GM19328 (cell line): ENCODE results near the gene LRRN2.

Experiments used
- ATAC-seq: cut with Tn5 transposase; IDR thresholded peaks from one replicate; pipeline ENCODE4 v1.9.1; 2021; ENCODE audit warnings: mild to moderate bottlenecking, moderate library complexity; ENCODE audit not compliant: unreplicated experiment

LRRN2 gene

GRCh38 chr1:204602871-204603542 is 82.5 kb downstream of the LRRN2 start:
- no peak for ATAC-seq

DNA sequence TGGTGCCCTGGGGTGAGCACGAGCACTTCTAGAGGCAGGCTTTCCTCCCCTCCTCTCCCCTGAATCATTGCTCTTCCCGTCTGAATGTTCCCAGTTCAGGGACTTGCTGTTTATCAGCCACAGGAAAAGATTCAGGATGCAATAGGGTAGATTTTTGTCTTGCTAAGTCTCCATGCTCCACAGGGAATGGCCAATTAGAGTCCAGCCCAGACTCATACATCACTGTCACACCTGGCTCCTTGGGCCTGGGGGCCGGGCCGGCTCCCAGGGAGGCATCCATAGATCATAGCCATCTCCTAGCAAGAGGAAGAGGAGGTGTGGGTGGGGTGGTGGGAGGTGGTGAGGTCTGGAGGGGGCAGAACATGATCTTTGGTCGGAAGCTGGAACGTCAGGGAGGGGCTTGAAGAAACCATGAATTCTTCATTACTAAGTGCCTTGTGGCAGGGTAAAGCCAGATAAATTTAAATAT is 83.4 kb downstream of the LRRN2 start:
- ATAC-seq: no peak

DNA sequence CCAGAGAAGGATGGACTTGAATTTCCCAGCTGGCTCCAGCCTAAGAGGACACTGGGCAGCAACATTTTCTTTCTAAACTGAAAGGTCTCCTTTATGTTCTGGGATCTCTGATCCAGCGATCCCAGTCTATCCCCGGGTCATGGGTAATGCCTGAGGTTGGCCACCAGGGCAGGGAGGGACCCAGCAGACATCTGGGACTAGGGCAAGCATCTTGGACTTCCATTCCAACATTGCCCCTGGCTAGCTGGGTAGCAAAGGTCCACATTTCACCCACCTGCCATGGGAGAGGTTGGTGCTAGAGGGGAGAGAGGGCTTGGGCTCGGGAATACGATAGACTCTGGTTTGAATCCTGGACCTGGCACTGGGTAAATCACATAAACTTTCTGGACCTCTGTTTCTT is 84.6 kb downstream of the LRRN2 start:
- no peak for ATAC-seq

DNA sequence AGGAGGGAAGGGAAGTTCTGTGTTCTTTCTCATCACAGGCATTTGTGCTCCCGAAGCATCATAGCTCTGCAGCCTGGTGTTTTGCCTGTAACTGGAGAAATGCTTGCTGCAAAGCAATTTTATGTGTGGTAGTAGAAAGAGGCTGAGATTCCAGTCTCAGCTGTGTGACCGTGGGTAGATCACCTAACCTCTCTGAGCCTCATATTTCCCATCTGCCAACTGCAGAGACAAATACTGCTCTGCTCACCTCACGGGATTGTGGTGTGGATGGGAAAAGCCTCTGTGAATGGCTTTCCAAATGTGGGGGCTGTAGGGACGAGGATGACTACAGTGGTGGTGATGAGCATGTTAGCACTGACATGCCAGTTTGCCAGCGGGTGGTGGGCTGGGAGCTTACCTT is 85.3 kb downstream of the LRRN2 start:
- no peak for ATAC-seq

- ATAC-seq: no peak
Observed at GRCh38 chr1:204599596-204599995, 85.9 kb downstream of the LRRN2 start.

DNA sequence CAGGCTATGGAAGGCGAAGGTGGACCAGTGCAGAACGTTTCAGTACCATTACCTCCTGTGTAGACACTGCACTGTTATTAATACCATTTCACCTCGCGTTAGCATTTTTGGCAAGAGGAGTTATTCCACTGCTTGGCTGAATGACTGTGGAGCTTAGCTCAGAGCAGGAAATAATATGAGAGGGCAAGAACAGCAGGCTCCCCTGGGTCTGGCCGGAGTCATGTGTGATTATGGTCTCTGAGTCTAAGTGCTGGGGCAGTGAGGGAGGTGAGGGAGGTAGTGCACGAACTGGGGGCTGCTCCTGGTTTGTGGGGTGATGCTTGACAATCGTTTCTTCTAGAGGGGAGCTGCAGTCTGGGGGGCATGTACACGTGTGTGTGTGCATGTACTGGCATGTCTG is 86.4 kb downstream of the LRRN2 start:
- no peak for ATAC-seq

- ATAC-seq: no peak
Observed at GRCh38 chr1:204598319-204598969, 87.1 kb downstream of the LRRN2 start.

- no peak for ATAC-seq
Observed at GRCh38 chr1:204592246-204592948, 93.1 kb downstream of the LRRN2 start.

GRCh38 chr1:204591473-204592090 is 94.0 kb downstream of the LRRN2 start:
- no peak for ATAC-seq

DNA sequence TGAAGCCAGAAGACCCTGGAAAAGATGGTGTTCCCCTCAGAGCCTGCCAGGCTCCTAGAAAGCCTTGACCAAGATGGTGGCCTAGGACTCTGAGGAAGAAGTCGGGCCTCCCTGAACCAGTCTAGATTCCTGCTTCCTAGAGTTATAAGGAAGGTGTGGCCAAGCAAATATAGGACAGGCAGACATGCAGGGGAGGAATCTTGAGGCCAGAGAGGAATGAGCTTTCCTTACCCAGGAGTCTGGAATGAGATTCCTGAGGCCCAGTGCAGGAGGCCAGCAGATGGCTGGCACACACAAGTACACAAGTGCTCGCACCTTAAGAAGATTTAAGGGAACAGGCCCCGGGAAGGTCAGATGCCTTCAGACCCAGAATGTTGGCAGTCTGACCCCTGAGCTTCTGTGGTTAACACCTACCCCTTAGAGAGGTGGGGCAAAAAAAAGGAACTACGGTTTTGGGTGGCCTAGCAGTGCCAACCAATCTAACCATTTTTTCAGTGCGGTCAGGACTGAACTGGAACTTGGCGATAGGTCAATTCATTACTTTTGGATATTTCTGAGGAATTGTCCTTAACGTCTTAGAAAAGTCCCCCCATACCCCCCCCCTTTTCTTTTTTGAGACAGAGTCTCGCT is 96.0 kb downstream of the LRRN2 start:
- no peak for ATAC-seq

GRCh38 chr1:204588826-204589225 is 96.7 kb downstream of the LRRN2 start:
- no peak for ATAC-seq

DNA sequence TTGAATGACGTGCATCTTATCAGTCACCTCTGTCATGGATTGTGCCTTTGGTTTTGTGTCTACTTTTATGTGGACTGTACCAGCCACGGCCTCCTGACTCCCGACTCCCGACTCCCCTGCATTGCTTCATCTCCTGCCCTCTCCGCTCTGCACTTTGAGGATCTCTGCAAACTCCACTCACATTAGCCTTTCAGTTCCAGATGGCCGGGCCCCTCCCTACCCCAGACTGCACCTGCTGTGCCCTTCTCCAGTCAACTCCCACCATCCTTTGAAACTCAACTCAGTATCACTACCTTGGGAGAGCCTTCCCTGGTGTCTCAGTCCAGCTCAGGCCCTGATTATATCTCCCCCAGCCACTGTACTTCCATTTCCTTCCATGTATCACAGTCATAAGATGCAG is 97.9 kb downstream of the LRRN2 start:
- ATAC-seq: no peak

GRCh38 chr1:204584699-204585372 is 100.7 kb downstream of the LRRN2 start:
- no peak for ATAC-seq

DNA sequence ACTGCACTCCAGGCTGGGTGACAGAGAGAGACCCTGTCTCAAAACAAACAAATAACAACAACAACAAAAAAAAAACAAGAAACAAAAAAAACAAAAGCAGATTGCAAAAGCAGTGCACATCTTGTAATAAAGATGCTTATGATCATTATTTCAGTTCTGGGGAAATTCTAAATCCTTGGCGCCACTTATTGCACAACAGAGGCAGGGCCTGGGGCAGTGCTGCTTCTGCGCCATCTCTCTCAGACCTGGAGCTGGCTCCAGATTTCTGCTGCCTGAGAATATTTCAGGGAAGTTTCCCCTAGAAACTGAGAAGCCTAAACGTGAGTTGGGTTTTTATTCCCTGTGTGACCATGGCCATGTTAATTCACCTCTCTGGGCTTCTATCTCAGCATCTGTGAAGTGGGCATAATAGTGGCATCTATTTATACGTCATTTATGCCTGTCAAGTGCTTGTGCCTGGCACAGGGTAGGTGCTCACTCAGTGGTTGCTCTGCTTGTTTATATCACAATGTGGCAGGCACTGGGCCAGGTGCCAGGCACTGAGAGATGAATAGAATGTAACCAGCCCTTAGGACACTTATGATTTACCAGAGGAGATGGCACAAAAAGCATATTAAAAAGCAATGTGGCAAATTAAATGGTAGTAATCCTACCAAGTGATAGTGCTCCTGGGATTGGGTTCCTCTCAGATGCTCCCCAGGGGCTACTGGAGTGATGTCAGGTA is 101.5 kb downstream of the LRRN2 start:
- no peak for ATAC-seq

- no peak for ATAC-seq
Observed at GRCh38 chr1:204581759-204582158, 103.8 kb downstream of the LRRN2 start.

GRCh38 chr1:204580862-204581261 is 104.7 kb downstream of the LRRN2 start:
- ATAC-seq: no peak

DNA sequence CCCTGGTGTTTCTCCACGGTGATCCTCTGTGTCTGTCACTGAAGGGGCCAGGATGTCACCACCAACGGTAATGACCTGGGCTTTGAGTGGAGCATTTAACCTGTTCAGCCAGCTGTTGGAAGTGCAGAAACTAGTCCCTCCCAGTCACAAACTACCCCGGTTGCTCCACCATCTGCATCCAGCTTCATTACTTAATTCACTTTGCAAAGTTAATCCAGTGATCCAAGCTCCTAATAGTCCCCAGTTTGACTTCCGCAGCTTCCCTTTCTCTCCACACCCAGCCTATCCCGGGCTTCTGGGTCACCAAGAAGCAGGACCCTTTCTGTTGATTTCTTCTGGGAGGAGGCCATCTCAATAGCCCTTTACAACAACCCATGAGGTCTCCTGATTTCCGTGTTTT is 105.9 kb downstream of the LRRN2 start:
- ATAC-seq: no peak

DNA sequence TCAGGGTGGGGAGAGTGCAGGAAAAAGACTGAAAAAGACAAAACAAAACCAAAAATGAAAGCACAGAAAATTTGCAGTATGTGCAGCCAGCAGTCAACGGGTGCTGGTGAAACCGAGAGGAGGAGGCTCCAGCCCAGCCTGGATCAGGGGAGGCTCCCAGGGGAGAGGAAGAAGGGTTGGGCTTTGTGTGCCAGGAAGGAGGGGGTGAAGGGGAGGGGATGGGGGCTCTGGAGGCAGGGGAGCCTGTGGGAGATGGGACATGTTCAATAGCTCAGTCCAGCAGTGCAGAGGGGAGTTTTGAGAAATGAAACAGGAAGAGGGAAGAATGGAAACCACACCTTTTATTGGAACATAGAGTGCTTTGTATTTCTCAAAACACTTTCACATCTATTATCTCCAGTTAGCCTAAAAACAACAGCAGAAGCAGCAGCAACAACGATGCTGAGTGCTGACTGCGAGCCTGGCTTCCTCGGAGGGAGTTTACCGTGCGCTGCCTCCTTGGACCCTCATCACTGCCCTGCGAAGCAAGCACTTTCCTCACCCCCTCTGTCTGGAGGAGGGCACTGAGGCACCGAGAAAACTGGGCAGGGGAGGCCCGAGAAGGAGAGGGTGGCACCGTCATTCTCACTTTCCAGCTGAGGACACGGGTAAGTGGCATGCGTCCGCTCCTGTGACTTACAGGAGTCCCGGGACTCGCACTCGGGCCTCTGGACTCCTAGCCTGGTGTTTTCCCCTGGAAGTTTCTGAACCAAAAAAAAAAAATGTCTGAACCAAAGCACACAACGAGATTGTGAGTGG is 106.5 kb downstream of the LRRN2 start:
- ATAC-seq: peak; percentile 72

GRCh38 chr1:204577794-204578478 is 107.6 kb downstream of the LRRN2 start:
- no peak for ATAC-seq
